ENCODE results near the gene UBR3.
A peak's percentile ranks its signal among the peaks of the same experiment; 100 is the strongest.

UBR3 gene, protein sequence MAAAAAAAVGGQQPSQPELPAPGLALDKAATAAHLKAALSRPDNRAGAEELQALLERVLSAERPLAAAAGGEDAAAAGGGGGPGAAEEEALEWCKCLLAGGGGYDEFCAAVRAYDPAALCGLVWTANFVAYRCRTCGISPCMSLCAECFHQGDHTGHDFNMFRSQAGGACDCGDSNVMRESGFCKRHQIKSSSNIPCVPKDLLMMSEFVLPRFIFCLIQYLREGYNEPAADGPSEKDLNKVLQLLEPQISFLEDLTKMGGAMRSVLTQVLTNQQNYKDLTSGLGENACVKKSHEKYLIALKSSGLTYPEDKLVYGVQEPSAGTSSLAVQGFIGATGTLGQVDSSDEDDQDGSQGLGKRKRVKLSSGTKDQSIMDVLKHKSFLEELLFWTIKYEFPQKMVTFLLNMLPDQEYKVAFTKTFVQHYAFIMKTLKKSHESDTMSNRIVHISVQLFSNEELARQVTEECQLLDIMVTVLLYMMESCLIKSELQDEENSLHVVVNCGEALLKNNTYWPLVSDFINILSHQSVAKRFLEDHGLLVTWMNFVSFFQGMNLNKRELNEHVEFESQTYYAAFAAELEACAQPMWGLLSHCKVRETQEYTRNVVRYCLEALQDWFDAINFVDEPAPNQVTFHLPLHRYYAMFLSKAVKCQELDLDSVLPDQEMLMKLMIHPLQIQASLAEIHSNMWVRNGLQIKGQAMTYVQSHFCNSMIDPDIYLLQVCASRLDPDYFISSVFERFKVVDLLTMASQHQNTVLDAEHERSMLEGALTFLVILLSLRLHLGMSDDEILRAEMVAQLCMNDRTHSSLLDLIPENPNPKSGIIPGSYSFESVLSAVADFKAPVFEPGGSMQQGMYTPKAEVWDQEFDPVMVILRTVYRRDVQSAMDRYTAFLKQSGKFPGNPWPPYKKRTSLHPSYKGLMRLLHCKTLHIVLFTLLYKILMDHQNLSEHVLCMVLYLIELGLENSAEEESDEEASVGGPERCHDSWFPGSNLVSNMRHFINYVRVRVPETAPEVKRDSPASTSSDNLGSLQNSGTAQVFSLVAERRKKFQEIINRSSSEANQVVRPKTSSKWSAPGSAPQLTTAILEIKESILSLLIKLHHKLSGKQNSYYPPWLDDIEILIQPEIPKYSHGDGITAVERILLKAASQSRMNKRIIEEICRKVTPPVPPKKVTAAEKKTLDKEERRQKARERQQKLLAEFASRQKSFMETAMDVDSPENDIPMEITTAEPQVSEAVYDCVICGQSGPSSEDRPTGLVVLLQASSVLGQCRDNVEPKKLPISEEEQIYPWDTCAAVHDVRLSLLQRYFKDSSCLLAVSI (N-terminal part only)

DNA sequence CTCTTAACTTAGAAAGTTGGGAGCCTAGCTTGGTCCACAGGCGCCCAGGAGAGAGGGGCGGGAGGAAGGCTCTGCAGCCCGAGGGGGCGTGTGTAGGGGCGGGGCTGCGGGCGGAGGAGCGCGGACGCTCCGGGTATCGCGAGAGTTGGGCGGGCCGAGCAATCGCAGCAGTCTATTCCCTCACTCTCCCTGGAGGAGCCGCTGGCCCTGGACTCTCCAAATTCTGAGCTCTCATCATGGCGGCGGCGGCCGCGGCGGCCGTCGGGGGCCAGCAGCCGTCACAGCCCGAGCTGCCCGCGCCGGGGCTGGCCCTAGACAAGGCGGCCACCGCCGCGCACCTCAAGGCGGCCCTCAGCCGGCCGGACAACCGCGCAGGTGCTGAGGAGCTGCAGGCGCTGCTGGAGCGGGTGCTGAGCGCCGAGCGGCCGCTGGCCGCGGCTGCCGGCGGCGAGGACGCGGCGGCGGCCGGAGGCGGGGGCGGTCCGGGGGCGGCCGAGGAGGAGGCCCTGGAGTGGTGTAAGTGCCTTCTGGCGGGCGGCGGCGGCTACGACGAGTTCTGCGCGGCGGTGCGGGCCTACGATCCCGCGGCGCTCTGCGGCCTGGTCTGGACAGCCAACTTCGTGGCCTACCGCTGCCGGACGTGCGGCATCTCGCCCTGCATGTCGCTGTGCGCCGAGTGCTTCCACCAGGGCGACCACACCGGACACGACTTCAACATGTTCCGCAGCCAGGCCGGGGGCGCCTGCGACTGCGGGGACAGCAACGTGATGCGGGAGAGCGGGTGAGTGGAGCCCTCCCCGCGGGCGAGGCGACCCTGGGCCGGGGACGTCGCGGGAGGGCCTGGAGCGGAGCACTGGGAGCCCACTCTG is at the start of gene UBR3:
UBR3 (plus strand) TSS at position 183 of the 869 bp plus-strand sequence; CDS start at position 237, 54 bp downstream.
- CTCF ChIA-PET, result interaction anchor here (0.6 to 1.1 kb wide), 2 partner anchors 49 to 50 kb away, joined by 3 read pairs; no protein-coding TSS in a partner anchor
- H3K36me3 Mint-ChIP-seq, result peaks cover 16% of the 10 kb centered on the region
- H3K27ac Mint-ChIP-seq, result peak within 1 kb of the TSS; percentile 83
- peaks cover 51% of the 10 kb centered on the region for H3K4me1 Mint-ChIP-seq
- H3K27me3 Mint-ChIP-seq, result no peaks in the 10 kb centered on the region
- H3K4me3 Mint-ChIP-seq, result peak within 1 kb of the TSS; percentile 89
- no peaks in the 10 kb centered on the region for H3K9me3 Mint-ChIP-seq
- peak; percentile 93 for DNase-seq

DNA sequence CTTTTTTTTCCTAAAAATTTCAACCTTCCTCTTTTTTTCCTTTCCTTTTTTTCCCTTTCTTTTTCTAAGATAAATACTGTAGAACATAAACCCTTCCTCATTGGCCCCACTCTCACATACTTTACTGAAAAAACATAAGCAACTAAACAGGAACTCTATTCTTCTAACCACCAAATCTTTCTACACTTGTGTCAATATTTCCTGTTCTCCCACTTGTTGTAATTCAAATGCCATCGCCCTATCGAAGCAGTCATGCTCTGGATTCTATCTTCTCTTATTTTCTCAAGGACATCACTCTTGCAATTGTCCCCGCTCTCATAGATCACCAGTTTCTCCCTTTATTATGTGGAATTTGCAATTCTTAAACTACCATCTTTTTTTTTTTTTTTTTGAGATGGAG is 48.8 kb upstream of the UBR3 start:
- DNase-seq, result no peak
- peaks cover 7% of the 10 kb centered on the region for H3K27me3 Mint-ChIP-seq
- no peaks in the 10 kb centered on the region for H3K36me3 Mint-ChIP-seq
- no peak overlapping the region for H3K4me3 Mint-ChIP-seq
- no peaks in the 10 kb centered on the region for H3K9me3 Mint-ChIP-seq
- no peaks in the 10 kb centered on the region for H3K4me1 Mint-ChIP-seq
- CTCF ChIA-PET, result no interaction called here
- H3K27ac Mint-ChIP-seq, result no peak overlapping the region

DNA sequence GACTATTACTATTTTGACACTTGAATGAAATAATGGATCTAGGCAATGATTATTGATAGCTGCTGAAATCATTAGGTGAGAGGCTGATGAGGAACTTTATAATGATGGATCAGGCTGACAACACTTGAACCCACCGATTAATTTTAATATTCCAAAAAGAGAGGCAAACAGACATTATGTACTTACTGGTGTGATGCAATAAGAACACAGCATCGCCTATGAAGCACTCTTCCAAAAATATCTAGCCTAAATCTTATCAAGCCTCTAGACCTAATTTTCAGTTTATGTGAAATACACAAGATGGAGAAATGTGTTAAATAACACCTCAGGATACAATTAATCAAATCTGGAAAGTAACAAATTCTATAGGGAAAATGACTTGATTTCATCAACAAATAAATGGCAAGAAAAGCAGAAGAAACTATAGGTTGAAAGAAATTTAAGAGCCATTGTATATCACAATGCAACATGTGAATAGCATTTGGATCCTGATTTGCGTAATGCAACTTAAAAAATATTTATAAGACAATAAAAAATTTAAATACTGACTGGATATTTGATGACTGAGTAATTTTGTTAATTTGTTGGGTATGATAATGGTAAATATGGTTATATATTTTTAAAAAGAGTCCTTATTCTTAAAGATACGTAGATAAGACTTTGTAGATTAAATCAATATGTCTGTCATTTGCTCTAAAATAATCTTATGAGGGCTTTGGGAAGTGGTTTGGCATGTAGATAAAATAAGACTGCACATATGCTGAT is 45.8 kb upstream of the UBR3 start:
- no peaks in the 10 kb centered on the region for H3K9me3 Mint-ChIP-seq
- H3K4me3 Mint-ChIP-seq, result no peak overlapping the region
- no peak for DNase-seq
- no peak overlapping the region for H3K27ac Mint-ChIP-seq
- H3K4me1 Mint-ChIP-seq, result no peaks in the 10 kb centered on the region
- CTCF ChIA-PET, result no interaction called here
- peaks cover 7% of the 10 kb centered on the region for H3K27me3 Mint-ChIP-seq
- H3K36me3 Mint-ChIP-seq, result no peaks in the 10 kb centered on the region

DNA sequence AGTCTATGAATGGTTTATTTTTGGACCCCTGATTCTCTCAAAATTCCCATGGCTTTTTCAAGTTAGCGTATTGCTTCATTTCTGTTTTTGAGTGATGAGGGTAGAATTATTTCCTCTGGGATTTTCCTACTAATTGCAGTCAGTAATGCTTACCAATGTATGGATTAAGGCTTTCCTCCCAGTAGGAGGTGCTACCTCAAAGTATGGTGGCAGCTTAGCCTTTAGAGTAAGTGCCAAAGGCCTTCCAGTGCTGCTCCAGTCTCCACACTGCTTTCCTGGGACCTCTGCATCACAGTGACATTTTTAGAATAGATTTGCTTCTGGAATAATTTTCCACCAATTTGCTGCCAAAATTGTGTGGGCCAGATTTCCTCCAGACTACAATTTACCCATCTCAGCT is 44.7 kb upstream of the UBR3 start:
- Mint-ChIP-seq H3K4me1 (no peaks in the 10 kb centered on the region), H3K27ac (no peak overlapping the region), H3K27me3 (peaks cover 7% of the 10 kb centered on the region), H3K4me3 (no peak overlapping the region), H3K9me3 (no peaks in the 10 kb centered on the region), H3K36me3 (no peaks in the 10 kb centered on the region)
- CTCF ChIA-PET, result interaction anchor here (0.6 kb wide), 1 partner anchor 42 kb away, joined by 3 read pairs; the partner anchor contains the start of gene METTL5
- no peak for DNase-seq

DNA sequence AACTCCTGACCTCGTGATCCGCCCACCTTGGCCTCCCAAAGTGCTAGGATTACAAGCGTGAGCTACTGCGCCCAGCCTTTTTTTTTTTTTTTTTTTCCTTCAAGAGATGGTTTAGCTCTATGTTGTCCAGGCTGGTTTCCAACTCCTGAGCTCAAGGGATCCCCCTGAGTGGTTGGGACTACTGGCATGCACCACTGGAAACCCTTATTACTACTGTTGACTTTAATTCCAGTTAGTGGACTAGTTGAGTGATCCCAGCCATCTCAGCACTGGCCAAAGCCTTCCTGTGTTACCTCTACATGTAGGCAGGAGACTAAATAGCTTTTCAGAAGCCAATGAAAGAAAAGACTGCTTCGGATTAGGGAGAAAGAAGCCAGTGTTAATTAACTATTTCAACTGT is 36.7 kb upstream of the UBR3 start:
- no peaks in the 10 kb centered on the region for H3K36me3 Mint-ChIP-seq
- no peak for DNase-seq
- H3K9me3 Mint-ChIP-seq, result no peaks in the 10 kb centered on the region
- peaks cover 5% of the 10 kb centered on the region for H3K4me1 Mint-ChIP-seq
- H3K4me3 Mint-ChIP-seq, result no peak overlapping the region
- H3K27ac Mint-ChIP-seq, result no peak overlapping the region
- CTCF ChIA-PET, result interaction anchor here (0.6 to 1.8 kb wide), 4 partner anchors 22 to 1107 kb away, joined by 3 to 4 read pairs (median 3); no protein-coding TSS in a partner anchor
- peaks cover 38% of the 10 kb centered on the region for H3K27me3 Mint-ChIP-seq

DNA sequence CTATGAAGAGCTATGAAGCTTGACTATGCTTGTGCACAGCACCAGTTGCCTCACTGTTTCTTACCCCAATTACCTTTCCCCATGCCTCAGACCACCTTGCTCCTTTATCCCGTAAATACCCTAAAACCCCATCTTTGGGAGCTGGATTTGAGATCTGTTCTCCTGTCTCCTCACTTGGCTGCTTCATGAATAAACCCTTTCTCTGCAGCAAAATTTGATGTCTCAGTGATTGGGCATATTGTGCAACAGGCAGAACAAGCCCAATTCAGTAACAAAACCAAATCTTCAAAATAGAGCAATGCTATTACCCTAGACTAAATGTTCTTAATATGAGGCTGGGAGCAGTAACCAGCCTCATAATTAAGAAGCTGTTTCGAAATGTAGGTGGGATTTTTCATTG is 32.1 kb upstream of the UBR3 start:
- no peak for DNase-seq
- no peak overlapping the region for H3K4me3 Mint-ChIP-seq
- H3K27me3 Mint-ChIP-seq, result peaks cover 27% of the 10 kb centered on the region
- H3K9me3 Mint-ChIP-seq, result no peaks in the 10 kb centered on the region
- peaks cover 20% of the 10 kb centered on the region for H3K4me1 Mint-ChIP-seq
- CTCF ChIA-PET, result no interaction called here
- no peaks in the 10 kb centered on the region for H3K36me3 Mint-ChIP-seq
- H3K27ac Mint-ChIP-seq, result no peak overlapping the region

DNA sequence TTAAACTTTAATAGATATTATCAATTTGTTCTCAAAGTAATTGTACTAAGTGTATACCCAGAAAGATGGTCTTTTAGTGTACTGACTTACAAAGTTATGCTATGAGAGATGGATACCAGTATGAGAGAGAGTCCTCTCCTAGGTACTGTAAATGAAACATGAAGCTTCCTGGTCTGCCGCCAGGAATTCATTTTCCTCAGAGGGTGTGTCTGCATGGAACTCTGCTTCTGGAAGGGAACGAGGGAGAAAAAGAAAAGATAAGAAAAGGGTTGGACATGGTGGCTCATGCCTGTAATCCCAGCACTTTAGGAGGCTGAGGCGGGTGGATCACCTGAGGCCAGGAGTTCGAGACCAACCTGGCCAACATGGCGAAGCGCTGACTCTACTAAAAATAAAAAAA is 30.8 kb upstream of the UBR3 start:
- Mint-ChIP-seq H3K36me3 (peaks cover 3% of the 10 kb centered on the region), H3K4me3 (no peak overlapping the region), H3K27me3 (peaks cover 23% of the 10 kb centered on the region), H3K9me3 (no peaks in the 10 kb centered on the region), H3K4me1 (peaks cover 25% of the 10 kb centered on the region), H3K27ac (no peak overlapping the region)
- CTCF ChIA-PET, result no interaction called here
- DNase-seq, result no peak

DNA sequence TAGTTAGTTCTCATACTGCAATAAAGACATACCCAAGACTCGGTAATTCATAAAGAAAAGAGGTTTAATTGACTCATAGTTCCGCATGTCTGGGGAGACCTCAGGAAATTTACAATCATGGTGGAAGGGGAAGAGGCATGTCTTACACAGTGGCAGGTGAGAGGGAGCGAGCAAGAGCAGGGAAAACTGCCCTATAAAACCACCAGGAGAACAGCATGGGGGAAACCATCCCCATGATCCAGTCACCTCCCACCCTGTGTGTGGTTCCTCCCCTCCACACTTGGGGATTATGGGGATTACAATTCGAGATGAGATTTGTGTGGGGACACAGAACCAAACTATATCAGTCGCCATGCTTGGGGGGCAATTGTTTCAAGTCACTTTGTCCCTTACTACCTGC is 29.7 kb upstream of the UBR3 start:
- CTCF ChIA-PET, result no interaction called here
- H3K4me3 Mint-ChIP-seq, result peak overlapping the region; percentile 24
- peaks cover 11% of the 10 kb centered on the region for H3K36me3 Mint-ChIP-seq

DNA sequence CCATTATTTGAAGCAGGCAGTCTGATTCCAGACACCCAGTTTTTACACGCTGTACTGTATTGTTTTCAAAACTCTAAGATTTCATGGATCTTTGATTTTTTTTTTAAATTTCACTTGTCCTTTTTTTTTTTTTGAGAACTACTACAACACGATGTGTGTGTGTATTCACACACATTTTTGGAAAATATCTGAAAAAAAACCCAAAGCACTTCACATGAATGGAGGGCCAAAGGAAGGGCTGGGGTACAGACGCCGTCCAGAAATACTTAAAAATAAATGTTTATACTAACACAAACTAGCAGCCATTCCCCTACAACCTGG is 28.9 kb upstream of the UBR3 start:
- CTCF ChIA-PET, result interaction anchor here (1.2 kb wide), 1 partner anchor 26 kb away, joined by 5 read pairs; the partner anchor contains the start of gene METTL5
- peaks cover 35% of the 10 kb centered on the region for H3K4me1 Mint-ChIP-seq
- peaks cover 15% of the 10 kb centered on the region for H3K27me3 Mint-ChIP-seq
- DNase-seq, result no peak
- H3K4me3 Mint-ChIP-seq, result peak overlapping the region; percentile 95
- peak overlapping the region; percentile 98 for H3K27ac Mint-ChIP-seq
- H3K9me3 Mint-ChIP-seq, result no peaks in the 10 kb centered on the region
- H3K36me3 Mint-ChIP-seq, result peaks cover 13% of the 10 kb centered on the region

More for the DNA sequence above, 29.7 kb upstream of the UBR3 start:
- DNase-seq, result no peak
- no peak overlapping the region for H3K27ac Mint-ChIP-seq
- H3K27me3 Mint-ChIP-seq, result peaks cover 15% of the 10 kb centered on the region
- peaks cover 34% of the 10 kb centered on the region for H3K4me1 Mint-ChIP-seq
- no peaks in the 10 kb centered on the region for H3K9me3 Mint-ChIP-seq

DNA sequence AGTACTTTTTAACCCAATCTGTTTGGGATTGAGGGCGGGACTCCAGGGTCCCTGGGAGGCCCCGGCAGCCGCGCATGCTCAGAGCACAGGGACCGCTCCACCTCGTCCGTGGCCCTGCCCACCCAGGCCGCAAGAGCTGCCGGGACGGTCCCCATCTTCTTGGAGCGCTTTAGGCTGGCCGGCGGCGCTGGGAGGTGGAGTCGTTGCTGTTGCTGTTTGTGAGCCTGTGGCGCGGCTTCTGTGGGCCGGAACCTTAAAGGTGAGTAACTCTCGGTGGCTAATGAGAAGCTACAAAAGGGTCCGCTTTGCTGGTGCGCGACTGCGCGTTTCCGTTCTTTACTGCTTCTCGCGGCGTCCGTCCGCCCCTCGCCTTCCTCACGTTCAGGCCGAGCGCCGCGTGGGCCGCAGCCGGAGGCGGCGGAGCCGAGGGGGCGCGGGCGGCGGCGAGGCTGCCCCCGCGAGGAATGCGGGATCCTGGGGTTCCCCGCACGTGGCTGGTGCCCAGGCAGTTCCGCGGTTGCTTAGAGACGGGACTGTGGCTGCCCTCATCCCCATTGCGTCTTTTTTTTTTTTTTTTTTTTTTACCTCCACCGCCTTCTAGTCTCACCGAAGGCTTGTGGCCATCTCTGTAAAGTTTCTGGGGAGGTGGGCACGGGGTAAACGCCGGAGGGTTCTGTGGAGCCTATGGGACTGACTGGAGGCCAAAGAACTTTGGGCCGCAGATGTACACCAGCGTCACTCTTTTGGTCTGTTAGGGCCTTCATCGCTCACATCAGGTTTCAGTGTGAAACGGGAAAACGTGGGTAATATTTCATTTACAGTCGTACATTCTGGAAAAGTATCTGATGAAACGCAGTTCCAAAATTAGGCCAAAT is 28.3 kb upstream of the UBR3 start, which contains the start of gene SSB:
SSB (plus strand) TSS at position 154 of the 875 bp plus-strand sequence. CDS start 2,090 bp downstream, outside the sequence.
- CTCF ChIA-PET, result interaction anchor here (1.2 kb wide), 1 partner anchor 26 kb away, joined by 5 read pairs; the partner anchor contains the start of gene METTL5
- peaks cover 35% of the 10 kb centered on the region for H3K4me1 Mint-ChIP-seq
- no peaks in the 10 kb centered on the region for H3K9me3 Mint-ChIP-seq
- peaks cover 13% of the 10 kb centered on the region for H3K36me3 Mint-ChIP-seq
- peaks cover 15% of the 10 kb centered on the region for H3K27me3 Mint-ChIP-seq
- H3K27ac Mint-ChIP-seq, result peak within 1 kb of the TSS; percentile 98
- peak within 1 kb of the TSS; percentile 95 for H3K4me3 Mint-ChIP-seq
- DNase-seq, result peak; percentile 96

DNA sequence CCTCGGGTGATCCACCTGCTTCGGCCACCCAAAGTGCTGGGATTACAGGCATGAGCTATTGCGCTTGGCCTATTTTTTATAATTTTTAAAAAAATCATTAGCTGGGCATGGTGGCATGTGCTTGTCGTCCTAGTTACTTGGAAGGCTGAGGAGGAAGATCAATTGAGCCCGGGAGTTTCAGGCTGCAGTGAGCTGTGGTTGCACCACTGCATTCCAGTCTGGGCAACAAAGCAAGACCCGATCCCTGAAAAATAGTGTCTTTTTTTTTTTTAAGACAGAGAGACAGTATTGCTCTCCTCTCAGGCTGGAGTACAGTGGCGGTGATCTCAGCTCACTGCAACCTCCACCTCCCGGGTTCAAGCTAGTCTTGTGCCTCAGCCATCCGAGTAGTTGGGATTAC is 23.8 kb upstream of the UBR3 start:
- Mint-ChIP-seq H3K27me3 (no peaks in the 10 kb centered on the region), H3K27ac (no peak overlapping the region), H3K36me3 (peaks cover 32% of the 10 kb centered on the region), H3K9me3 (no peaks in the 10 kb centered on the region), H3K4me1 (peaks cover 26% of the 10 kb centered on the region), H3K4me3 (no peak overlapping the region)
- DNase-seq, result no peak
- CTCF ChIA-PET, result no interaction called here

DNA sequence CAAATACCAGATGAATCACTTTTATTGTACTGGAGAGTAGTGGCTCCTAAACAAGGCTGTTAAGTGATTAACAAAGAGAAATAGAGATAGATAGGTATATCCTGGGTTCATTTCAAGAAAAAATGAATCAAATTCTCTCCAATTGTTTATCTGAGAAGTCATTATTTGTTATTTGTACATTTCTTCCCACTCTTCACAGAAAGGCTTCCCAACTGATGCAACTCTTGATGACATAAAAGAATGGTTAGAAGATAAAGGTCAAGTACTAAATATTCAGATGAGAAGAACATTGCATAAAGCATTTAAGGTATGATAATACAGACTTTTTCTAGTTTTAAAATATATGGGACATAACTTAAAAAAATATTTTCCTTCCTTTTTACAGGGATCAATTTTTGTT is 20.7 kb upstream of the UBR3 start:
- CTCF ChIA-PET, result no interaction called here
- H3K36me3 Mint-ChIP-seq, result peaks cover 47% of the 10 kb centered on the region
- H3K9me3 Mint-ChIP-seq, result no peaks in the 10 kb centered on the region
- no peak overlapping the region for H3K27ac Mint-ChIP-seq
- no peaks in the 10 kb centered on the region for H3K27me3 Mint-ChIP-seq
- DNase-seq, result no peak
- H3K4me1 Mint-ChIP-seq, result peaks cover 10% of the 10 kb centered on the region
- no peak overlapping the region for H3K4me3 Mint-ChIP-seq

Data from activated naive CD4-positive, alpha-beta T cell treated with anti-CD3 and anti-CD28 coated beads, Interleukin-2, amount 10 ng/mL, durations not matched to agents 7 days and 5 days (primary cell).